Endometrial microvascular endothelial cells (primary cell): ENCODE measurements around the gene NIPSNAP3A. TPM values are rescaled to one million over a fixed set of nuclear protein-coding genes. Genes with fewer than 3 reads are reported as not detected.

Experiments used
- in situ Hi-C: cut with HindIII; loops from 2 replicates; pipeline ENCODE4 v1.10.0; 2017; ENCODE audit warnings: low sequenced_read_pairs, low pct_unique_long_range_greater_than_20kb; ENCODE audit errors: inconsistent ontology term
- total RNA-seq: library from RNA; depleted of rRNA; stranded (reverse); fragments of >200 nt; gene quantifications from one replicate; pipeline ENCODE4 v1.2.3, GENCODE V29; 2015; ENCODE audit errors: inconsistent ontology term

NIPSNAP3A gene
- total RNA-seq, 1 donor from 2014 or later: 68.4 TPM

- in situ Hi-C loops: no loop called here
Observed at GRCh38 chr9:104772714-104773510, 25.4 kb downstream of the NIPSNAP3A start.

GRCh38 chr9:104774132-104774531 lies 26.6 kb downstream of the NIPSNAP3A start:
- in situ Hi-C loops: no loop called here

GRCh38 chr9:104774831-104775573 lies 27.5 kb downstream of the NIPSNAP3A start:
- in situ Hi-C loops: no loop called here

- in situ Hi-C loops: no loop called here
Observed at GRCh38 chr9:104775574-104775936, 28.1 kb downstream of the NIPSNAP3A start.

- in situ Hi-C loops: no loop called here
Observed at GRCh38 chr9:104775976-104776375, 28.5 kb downstream of the NIPSNAP3A start.

GRCh38 chr9:104776797-104777196 lies 29.3 kb downstream of the NIPSNAP3A start:
- in situ Hi-C loops: no loop called here

GRCh38 chr9:104778802-104779201 lies 31.3 kb downstream of the NIPSNAP3A start:
- in situ Hi-C loops: no loop called here

GRCh38 chr9:104779334-104779733 lies 31.9 kb downstream of the NIPSNAP3A start:
- in situ Hi-C loops: no loop called here

GRCh38 chr9:104779946-104780535 lies 32.6 kb downstream of the NIPSNAP3A start:
- in situ Hi-C loops: no loop called here

GRCh38 chr9:104780796-104781395 lies 33.4 kb downstream of the NIPSNAP3A start:
- in situ Hi-C loops: no loop called here

- in situ Hi-C loops: no loop called here
Observed at GRCh38 chr9:104783588-104783987, 36.1 kb downstream of the NIPSNAP3A start.

- in situ Hi-C loops: no loop called here
Observed at GRCh38 chr9:104784098-104784497, 36.6 kb downstream of the NIPSNAP3A start.

- in situ Hi-C loops: no loop called here
Observed at GRCh38 chr9:104786293-104786692, 38.8 kb downstream of the NIPSNAP3A start.

GRCh38 chr9:104787306-104788015 lies 40.0 kb downstream of the NIPSNAP3A start:
- in situ Hi-C loops: no loop called here

- in situ Hi-C loops: no loop called here
Observed at GRCh38 chr9:104788251-104788650, 40.8 kb downstream of the NIPSNAP3A start.

GRCh38 chr9:104794070-104794469 lies 46.6 kb downstream of the NIPSNAP3A start:
- in situ Hi-C loops: no loop called here

- in situ Hi-C loops: no loop called here
Observed at GRCh38 chr9:104795082-104795481, 47.6 kb downstream of the NIPSNAP3A start.

GRCh38 chr9:104795857-104796256 lies 48.4 kb downstream of the NIPSNAP3A start:
- in situ Hi-C loops: no loop called here
